Measurements from ENCODE around the gene ADGRA1.

DNA sequence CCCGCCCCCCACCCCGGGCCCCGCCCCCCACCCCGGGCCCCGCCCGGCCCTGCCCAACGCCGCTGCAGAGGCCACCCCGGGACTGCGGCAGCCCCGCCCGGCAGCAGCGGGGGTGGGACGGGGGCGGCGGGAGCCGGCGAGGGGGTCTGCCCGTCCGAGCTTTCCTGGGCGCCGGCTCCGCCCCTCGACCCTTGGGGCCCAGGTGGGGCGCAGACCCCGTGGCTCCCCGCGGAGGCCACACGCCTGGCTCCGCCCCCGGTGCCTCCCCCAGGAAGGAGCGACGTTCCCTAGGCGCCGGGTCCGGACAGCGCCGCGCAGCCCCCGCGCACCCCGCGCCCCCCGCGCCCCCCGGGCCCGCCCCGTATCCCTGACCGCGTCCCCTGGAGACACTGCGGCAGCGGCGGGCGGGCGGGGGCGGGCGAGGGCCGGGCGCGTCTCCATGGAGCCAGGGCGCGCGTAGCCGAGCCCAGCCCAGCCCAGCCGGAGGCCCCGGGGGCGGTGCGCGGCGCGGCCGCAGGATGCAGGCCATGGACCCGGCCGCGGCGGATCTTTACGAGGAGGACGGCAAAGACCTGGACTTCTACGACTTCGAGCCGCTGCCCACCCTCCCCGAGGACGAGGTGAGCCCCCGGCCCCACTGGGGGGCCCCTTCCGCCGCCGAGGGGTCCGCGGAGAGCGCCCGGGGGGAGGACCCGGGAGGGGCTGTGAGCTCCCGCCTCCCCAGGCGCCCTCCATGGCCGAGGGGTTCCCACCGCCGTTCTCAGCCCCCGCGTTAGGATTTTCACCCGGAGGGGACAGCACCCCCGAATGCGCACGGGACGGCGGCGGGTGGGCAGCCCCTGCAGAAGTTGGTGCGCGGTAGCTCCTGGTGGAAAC is 72.5 kb downstream of the ADGRA1 start, which contains the start of gene KNDC1:
- TF ChIP-seq, protein P1, sequence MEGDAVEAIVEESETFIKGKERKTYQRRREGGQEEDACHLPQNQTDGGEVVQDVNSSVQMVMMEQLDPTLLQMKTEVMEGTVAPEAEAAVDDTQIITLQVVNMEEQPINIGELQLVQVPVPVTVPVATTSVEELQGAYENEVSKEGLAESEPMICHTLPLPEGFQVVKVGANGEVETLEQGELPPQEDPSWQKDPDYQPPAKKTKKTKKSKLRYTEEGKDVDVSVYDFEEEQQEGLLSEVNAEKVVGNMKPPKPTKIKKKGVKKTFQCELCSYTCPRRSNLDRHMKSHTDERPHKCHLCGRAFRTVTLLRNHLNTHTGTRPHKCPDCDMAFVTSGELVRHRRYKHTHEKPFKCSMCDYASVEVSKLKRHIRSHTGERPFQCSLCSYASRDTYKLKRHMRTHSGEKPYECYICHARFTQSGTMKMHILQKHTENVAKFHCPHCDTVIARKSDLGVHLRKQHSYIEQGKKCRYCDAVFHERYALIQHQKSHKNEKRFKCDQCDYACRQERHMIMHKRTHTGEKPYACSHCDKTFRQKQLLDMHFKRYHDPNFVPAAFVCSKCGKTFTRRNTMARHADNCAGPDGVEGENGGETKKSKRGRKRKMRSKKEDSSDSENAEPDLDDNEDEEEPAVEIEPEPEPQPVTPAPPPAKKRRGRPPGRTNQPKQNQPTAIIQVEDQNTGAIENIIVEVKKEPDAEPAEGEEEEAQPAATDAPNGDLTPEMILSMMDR (IDR thresholded peaks at IDR 0.05): no peak
- no peak for TF ChIP-seq EP300 (IDR thresholded peaks at IDR 0.05)
